ENCODE results near the gene TBX10.

The TBX10 gene

DNA sequence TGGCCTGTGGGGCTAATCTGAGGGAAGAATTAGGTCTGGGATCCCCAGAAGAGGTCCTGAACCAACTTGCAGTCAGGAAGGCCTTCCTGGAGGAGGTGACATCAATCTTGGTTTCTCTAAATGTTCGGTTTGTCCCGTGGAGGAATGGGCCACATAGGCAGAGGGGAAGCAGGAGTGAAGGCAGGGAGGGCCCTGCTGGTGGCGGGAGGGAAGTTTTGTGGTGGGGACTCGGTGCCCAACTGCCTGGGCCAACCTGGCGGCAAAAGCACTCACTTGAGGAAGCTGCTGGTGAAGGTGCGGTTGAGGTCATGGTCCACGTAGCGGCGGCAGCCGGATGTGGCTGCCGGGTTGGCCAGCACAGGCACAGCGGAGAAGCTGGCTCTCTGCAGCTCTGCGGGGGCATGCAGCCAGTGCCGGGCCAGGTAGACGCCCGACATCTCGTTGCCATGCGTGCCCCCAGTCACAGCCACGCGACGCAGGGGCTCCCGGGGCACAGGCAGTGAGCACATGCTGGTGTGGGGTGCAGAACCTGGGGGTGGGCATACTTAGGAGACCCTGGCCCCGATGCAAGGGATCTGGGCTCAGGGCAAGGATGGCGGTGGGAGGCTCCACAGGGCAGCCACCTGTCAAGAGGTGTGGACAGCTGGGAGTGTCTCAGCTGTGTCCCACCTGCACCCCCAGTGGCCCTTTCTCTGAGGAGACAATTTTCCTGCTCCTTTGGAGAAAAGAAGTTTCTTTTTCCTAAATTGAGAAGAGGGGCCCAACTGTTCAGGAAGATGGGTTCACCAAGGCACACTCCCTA, 7.2 kb upstream of the TBX10 start:
- no peaks in the 10 kb centered on the region for H3K79me2 ChIP-seq (ENCODE audit: insufficient read depth, low read length)
- H4K20me1 ChIP-seq (ENCODE audit: insufficient read depth, low read length): no peaks in the 10 kb centered on the region
- peaks cover 40% of the 10 kb centered on the region for H3K4me1 ChIP-seq (ENCODE audit: insufficient read depth, low read length)
- H3K9ac ChIP-seq (ENCODE audit: low read depth, low read length): no peak overlapping the region
- no peaks in the 10 kb centered on the region for H3K36me3 ChIP-seq (ENCODE audit: insufficient read depth, low read length)
- H3K9me3 ChIP-seq (ENCODE audit: insufficient read depth, low read length, severe bottlenecking): no peaks in the 10 kb centered on the region
- TF ChIP-seq CTCF (IDR thresholded peaks at IDR 0.05; ENCODE audit: borderline replicate concordance, extremely low read depth, low read length, poor library complexity, severe bottlenecking): no peak
- ATAC-seq (ENCODE audit: insufficient read depth, low read depth) (peak; percentile 5; the same call in 2 of the 3 replicates), DNase-seq (peak; percentile 71)
- no peak overlapping the region for H3K4me2 ChIP-seq (ENCODE audit: insufficient read depth, low read length)
- no peak overlapping the region for H2AFZ ChIP-seq (ENCODE audit: low read depth, low read length)
- peak overlapping the region; percentile 20; the same call in 1 of the 2 replicates for H3K27ac ChIP-seq (ENCODE audit: low read length)
- no peaks in the 10 kb centered on the region for H3K27me3 ChIP-seq (ENCODE audit: insufficient read depth, low read length, poor library complexity)
- H3K4me3 ChIP-seq (ENCODE audit: low read depth in 1 of 2, low read length in 2 of 2): no peak overlapping the region

DNA sequence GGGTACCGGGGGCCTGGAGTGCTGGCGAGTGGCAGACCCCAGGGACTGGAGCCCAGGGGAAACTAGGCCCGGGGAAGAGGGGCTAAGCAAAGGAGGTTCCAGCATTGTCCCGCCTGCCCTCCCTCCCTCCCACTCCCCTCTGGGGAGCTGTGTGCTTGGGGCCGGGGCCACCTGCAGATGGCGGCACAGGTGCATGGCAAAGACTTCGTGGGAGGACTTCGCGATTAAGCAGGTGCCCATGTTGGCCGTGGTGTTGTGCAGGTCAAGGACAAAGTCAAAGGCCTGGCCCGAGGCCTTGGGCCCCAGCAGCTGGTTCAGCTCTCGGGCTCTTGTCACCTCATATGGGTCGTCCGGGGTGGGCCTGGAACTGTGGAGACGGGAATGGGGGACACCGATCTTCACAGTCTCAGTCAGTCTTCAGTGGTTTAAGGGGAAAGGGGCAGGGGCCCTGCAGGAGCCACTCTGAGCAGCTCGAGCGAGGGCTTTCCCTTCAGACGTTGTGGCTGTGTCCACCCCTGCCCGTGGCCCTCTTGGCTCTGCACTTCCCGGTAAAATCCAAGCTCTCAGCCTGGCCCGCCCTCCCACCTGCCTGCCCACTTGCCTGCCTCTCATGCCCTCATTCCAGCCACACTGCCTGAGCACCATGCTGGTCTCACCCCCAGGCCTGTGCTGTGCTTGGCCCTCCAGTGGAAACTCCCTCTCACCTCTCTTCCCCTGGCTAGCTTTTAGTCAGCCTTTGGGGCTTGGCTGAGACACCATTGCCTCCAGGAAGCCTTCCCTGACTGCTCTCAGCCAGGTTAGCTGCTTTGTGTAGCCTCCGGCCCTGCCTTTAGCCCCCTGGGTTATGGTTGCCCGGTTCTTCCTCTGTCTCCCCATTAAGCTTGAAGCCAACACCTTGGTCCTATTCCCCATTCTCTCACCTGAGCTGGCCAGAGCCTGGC, 6.2 kb upstream of the TBX10 start:
- H3K4me1 ChIP-seq (ENCODE audit: insufficient read depth, low read length): peaks cover 31% of the 10 kb centered on the region
- no peaks in the 10 kb centered on the region for H3K27me3 ChIP-seq (ENCODE audit: insufficient read depth, low read length, poor library complexity)
- ATAC-seq (ENCODE audit: insufficient read depth, low read depth) (no peak), DNase-seq (no peak)
- no peaks in the 10 kb centered on the region for H4K20me1 ChIP-seq (ENCODE audit: insufficient read depth, low read length)
- no peak overlapping the region for H3K9ac ChIP-seq (ENCODE audit: low read depth, low read length)
- no peaks in the 10 kb centered on the region for H3K79me2 ChIP-seq (ENCODE audit: insufficient read depth, low read length)
- H3K9me3 ChIP-seq (ENCODE audit: insufficient read depth, low read length, severe bottlenecking): no peaks in the 10 kb centered on the region
- no peak overlapping the region for H2AFZ ChIP-seq (ENCODE audit: low read depth, low read length)
- no peak overlapping the region for H3K4me3 ChIP-seq (ENCODE audit: low read depth in 1 of 2, low read length in 2 of 2)
- no peak for TF ChIP-seq EZH2 (IDR thresholded peaks at IDR 0.05; ENCODE audit: borderline replicate concordance, low read depth, low read length, severe bottlenecking)
- peak; percentile 42 for TF ChIP-seq CTCF (IDR thresholded peaks at IDR 0.05; ENCODE audit: borderline replicate concordance, extremely low read depth, low read length, poor library complexity, severe bottlenecking)
- H3K4me2 ChIP-seq (ENCODE audit: insufficient read depth, low read length): no peak overlapping the region
- peak overlapping the region; percentile 9; the same call in 1 of the 2 replicates for H3K27ac ChIP-seq (ENCODE audit: low read length)
- H3K36me3 ChIP-seq (ENCODE audit: insufficient read depth, low read length): no peaks in the 10 kb centered on the region

DNA sequence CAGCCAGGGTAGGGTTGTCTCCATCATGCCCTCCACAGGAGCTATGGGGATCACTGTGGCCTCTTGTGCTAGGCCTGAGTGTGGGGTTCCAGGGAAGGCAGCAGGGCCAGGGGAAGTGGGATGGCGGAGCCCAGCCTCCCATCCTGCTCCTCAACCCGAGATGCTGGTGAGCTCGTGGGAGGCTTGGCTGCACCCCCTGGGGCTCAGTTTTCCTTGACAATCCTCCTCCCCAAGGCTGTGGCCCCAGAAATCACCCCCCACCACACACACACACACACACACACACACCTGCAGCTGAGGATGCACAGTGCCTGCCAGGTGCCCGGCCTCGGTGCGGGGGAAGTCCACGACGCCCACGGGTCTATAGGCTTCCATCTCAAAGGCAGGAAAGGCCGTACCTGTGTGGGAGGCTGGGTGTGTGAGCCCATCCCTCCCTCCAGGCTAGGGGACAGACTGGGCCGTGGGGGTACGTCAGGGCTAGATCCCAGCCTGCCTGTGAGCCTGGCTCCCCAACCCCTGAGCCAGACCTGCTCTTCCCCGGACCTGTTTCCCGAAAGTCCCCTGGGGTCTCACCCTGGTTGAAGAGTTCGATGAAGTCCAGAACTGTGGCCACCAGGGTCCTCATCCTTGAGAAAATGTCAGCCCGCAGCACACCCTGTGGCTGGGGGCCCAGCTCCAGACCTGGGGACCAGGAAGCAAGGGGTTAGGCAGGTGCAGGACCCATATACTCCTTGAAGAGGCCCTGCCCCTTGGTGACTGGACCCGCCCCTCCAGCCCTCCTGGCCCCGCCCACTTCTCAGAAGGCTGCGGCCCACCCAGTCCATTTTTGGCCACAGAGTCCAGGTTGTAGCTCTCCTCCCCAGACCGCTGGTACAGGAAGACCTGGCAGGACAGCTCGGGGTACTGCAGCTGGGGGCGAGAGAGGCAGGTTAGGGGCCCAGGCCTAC, 5.2 kb upstream of the TBX10 start:
- Histone ChIP-seq H3K27me3 (ENCODE audit: insufficient read depth, low read length, poor library complexity) (no peaks in the 10 kb centered on the region), H3K9ac (ENCODE audit: low read depth, low read length) (no peak overlapping the region), H4K20me1 (ENCODE audit: insufficient read depth, low read length) (no peaks in the 10 kb centered on the region), H3K4me3 (ENCODE audit: low read depth in 1 of 2, low read length in 2 of 2) (no peak overlapping the region), H3K9me3 (ENCODE audit: insufficient read depth, low read length, severe bottlenecking) (no peaks in the 10 kb centered on the region), H3K27ac (ENCODE audit: low read length) (no peak overlapping the region), H3K36me3 (ENCODE audit: insufficient read depth, low read length) (no peaks in the 10 kb centered on the region), H3K4me2 (ENCODE audit: insufficient read depth, low read length) (no peak overlapping the region), H3K4me1 (ENCODE audit: insufficient read depth, low read length) (peaks cover 22% of the 10 kb centered on the region), H2AFZ (ENCODE audit: low read depth, low read length) (no peak overlapping the region), H3K79me2 (ENCODE audit: insufficient read depth, low read length) (no peaks in the 10 kb centered on the region)
- DNase-seq (no peak), ATAC-seq (ENCODE audit: insufficient read depth, low read depth) (no peak)
- TF ChIP-seq EZH2 (IDR thresholded peaks at IDR 0.05; ENCODE audit: borderline replicate concordance, low read depth, low read length, severe bottlenecking) (no peak), CTCF (IDR thresholded peaks at IDR 0.05; ENCODE audit: borderline replicate concordance, extremely low read depth, low read length, poor library complexity, severe bottlenecking) (no peak)

All from DND-41 (cell line).